ENCODE data around the gene EML4.

- TF ChIP-seq CTCF (IDR thresholded peaks at IDR 0.05): no peak
- TF ChIP-seq POLR2A (IDR thresholded peaks at IDR 0.05): no peak
These were observed 61.7 kb downstream of the EML4 start for GRCh38 chr2:42230891-42231290.
